Rectal smooth muscle tissue (tissue), 1 donor: ENCODE measurements around the gene ZCCHC8.

ENCODE experiments used
- H3K27ac ChIP-seq: one replicate; pipeline ENCODE4 v1.7.0; 2013; ENCODE audit warnings: low read depth, low read length, inconsistent platforms
- H3K27me3 ChIP-seq: one replicate; pipeline ENCODE4 v1.7.0; 2013; ENCODE audit warnings: low read length; ENCODE audit not compliant: control insufficient read depth, insufficient read depth
- H3K36me3 ChIP-seq: one replicate; pipeline ENCODE4 v1.7.0; 2013; ENCODE audit warnings: low read length; ENCODE audit not compliant: control insufficient read depth, insufficient read depth
- H3K4me1 ChIP-seq: one replicate; pipeline ENCODE4 v1.7.0; 2013; ENCODE audit warnings: low read length; ENCODE audit not compliant: control insufficient read depth, insufficient read depth
- H3K4me3 ChIP-seq: one replicate; pipeline ENCODE4 v1.7.0; 2013; ENCODE audit warnings: low read length
- H3K9ac ChIP-seq: one replicate; pipeline ENCODE4 v1.7.0; 2013; ENCODE audit warnings: low read length

The ZCCHC8 gene

DNA sequence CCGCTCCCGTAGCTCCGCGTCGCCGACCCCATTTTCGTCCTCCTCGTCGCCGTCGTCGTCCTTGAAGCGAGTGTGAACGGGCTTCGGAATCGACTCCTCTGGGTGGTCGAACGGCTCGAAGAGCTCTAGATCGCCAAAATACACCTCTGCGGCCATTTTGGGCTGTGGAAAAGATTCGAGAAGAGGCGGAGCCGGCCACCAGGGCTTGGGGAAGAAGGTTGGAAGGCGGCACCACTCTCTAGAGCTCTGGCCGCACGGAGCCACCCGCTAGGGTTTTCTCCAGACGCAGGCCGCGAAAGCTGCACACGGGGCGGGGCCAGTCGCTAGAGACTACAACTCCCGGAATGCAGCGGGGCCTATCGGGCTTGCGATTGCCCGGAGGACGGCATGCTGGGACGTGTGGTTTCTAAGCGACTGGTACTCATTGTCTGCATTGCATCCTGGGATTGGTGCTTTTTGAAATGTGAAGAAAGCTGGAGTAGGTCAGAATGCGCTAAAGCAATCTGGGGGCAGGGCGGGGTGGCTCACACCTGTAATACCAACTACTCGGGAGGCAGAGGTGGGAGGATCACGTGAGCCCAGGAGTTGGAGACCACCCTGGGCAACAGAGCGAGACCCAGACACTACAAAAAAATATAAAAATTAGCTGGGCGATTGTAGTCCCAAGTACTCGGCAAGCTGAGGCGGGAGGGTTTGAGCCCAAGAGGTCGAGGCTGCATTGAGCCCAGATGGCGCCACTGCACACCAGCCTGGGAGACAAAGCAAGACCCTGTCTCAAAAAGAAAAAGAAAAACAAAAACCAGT is at the start of gene ZCCHC8:
Gene ZCCHC8, minus strand, starts transcription at position 248 of the 804 bp plus-strand sequence. Its CDS starts 92 bp downstream, at position 156.
- peaks cover 9% of the 10 kb centered on the region for H3K36me3 ChIP-seq
- peak within 1 kb of the TSS; percentile 83 for H3K4me3 ChIP-seq
- H3K27ac ChIP-seq: peak within 1 kb of the TSS; percentile 99
- H3K4me1 ChIP-seq: peaks cover 7% of the 10 kb centered on the region
- no peaks in the 10 kb centered on the region for H3K27me3 ChIP-seq
- peak within 1 kb of the TSS; percentile 66 for H3K9ac ChIP-seq

DNA sequence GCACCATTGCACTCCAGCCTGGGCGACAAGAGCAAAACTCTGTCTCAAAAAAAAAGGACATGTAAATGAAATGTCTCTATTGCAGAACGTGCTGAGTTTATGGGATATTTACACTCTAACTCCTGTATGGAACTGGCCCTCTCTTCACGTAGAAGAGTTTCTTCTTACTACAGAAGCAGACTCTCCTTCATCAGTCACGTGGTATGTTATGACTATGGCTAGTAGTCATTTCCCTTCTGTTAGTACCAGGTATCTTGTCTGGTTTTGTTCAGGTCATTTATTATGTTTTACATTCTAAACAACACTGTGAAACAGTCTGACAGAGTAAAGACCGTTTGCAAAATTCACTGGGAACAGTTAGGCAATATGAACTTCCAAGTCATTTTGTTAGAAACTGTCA is 46.6 kb upstream of the ZCCHC8 start:
- Histone ChIP-seq H3K4me3 (no peak overlapping the region), H3K4me1 (no peaks in the 10 kb centered on the region), H3K36me3 (peaks cover 9% of the 10 kb centered on the region), H3K9ac (no peak overlapping the region), H3K27ac (no peak overlapping the region), H3K27me3 (no peaks in the 10 kb centered on the region)

DNA sequence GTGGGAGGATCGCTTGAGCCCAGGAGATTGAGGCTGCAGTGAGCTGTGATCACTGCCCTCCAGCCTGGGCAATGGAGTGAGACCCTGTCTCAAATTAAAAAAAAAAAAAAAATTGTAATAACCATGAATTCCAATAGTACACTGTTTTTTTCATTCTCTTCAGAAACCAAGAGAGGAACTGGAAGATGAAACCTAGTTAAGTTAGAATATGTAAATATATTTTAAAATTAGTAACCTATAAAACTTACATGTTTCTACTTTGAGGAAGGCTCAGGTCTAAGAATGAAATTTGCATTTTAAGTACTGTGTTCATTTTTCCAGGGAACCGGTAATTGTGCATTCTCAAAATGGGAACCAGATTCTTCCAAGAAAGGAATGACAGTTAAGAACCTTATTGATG is 45.1 kb upstream of the ZCCHC8 start:
- H3K27me3 ChIP-seq: no peaks in the 10 kb centered on the region
- H3K4me3 ChIP-seq: no peak overlapping the region
- no peaks in the 10 kb centered on the region for H3K4me1 ChIP-seq
- no peak overlapping the region for H3K9ac ChIP-seq
- H3K27ac ChIP-seq: no peak overlapping the region
- peaks cover 3% of the 10 kb centered on the region for H3K36me3 ChIP-seq

DNA sequence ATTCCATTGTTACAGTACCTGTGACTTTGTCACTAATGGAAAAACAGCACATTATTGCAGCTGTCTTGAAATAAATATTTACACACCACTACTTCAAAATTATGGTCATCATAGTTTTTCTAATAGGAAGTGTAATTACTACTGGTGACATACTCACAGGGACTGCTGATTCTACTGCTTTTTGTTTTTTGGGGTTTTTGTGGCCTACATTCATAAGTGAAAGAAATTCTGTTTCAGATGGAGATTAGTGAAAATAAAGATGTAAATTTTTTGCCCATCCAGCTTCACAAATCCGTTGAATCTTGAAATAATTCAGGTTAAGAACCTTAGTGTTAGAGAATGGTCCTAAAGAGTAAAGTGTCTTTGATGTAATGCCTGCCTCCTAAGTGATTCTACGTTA is 43.8 kb upstream of the ZCCHC8 start:
- no peak overlapping the region for H3K9ac ChIP-seq
- peaks cover 3% of the 10 kb centered on the region for H3K36me3 ChIP-seq
- H3K27me3 ChIP-seq: no peaks in the 10 kb centered on the region
- no peak overlapping the region for H3K27ac ChIP-seq
- no peak overlapping the region for H3K4me3 ChIP-seq
- H3K4me1 ChIP-seq: no peaks in the 10 kb centered on the region

DNA sequence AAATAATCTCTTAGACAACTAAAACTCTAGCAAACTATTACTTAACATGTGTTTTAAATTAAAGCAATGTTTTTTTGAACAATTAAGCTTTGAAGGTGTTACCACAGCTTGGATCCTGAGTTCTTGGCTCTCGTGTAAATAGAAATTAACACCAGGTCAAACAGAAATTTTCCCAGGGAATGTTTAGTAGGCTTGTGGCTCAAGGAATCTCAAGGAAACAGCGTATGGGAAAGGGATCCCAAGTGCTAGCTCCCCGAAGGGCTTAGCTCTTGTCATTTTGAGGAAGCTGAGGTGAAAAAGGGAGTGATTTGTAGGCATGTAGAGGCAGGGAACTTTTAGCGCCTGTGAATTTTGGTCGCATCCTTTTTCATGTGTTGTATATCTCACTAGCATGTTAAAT is 37.8 kb upstream of the ZCCHC8 start:
- Histone ChIP-seq H3K4me1 (no peaks in the 10 kb centered on the region), H3K36me3 (no peaks in the 10 kb centered on the region), H3K9ac (no peak overlapping the region), H3K27ac (no peak overlapping the region), H3K27me3 (no peaks in the 10 kb centered on the region), H3K4me3 (no peak overlapping the region)

DNA sequence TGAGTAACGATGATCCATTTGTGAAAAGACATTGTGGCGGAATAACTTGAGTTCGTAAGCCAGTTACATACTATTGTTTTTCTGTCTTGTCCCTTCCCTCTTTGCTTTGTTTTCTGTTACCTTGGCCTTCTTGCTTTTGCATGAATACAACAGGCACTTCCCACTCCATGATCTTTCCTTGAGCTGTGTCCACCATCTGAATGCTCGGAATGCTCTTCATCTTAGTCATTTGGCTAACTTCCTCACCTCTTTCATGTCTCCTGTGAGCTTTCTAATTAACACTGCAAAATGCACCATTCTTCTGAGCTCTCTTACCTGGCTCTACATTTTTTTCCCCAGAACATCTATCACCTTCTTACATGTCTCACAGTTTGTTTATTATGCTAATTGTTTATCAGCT is 36.3 kb upstream of the ZCCHC8 start:
- H3K9ac ChIP-seq: no peak overlapping the region
- H3K4me3 ChIP-seq: no peak overlapping the region
- no peaks in the 10 kb centered on the region for H3K27me3 ChIP-seq
- no peak overlapping the region for H3K27ac ChIP-seq
- H3K36me3 ChIP-seq: no peaks in the 10 kb centered on the region
- H3K4me1 ChIP-seq: no peaks in the 10 kb centered on the region

DNA sequence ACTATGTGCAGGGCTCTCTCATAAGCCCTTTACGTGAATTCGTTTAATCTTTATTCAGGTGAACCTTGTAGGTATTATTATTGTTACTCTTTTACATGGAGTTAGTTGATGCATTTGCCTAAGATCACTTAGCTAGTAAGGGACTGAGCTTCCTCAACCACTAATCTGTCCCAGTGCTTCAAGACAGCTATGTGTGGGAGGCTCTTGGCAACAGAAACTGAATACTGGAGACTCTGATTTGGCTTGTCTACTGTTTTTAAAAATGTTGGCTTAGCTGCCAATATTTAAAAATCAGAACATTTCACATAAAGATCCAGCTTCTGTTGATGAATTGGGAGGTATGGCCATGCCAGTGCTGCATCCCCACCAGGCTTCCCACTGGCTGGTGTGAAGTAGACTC is 33.1 kb upstream of the ZCCHC8 start:
- no peak overlapping the region for H3K27ac ChIP-seq
- H3K4me1 ChIP-seq: no peaks in the 10 kb centered on the region
- no peak overlapping the region for H3K4me3 ChIP-seq
- no peaks in the 10 kb centered on the region for H3K36me3 ChIP-seq
- H3K27me3 ChIP-seq: no peaks in the 10 kb centered on the region
- H3K9ac ChIP-seq: no peak overlapping the region

DNA sequence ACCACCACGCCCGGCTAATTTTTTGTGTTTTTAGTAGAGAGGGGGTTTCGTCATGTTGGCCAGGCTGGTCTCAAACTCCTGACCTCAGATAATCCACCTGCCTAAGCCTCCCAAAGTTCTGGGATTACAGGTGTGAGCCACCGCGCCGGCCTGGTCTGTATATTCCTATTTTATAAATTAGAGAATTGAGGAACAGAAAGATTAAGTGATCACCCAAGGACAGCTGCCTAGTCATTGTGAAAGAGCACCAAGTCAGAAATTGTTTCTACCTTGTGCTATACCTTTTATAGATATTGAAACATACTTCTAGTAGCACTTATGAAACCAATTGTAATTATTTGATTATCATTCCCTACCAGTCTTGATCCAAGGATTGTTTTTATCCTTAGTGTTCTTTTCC is 28.3 kb upstream of the ZCCHC8 start:
- Histone ChIP-seq H3K27ac (no peak overlapping the region), H3K9ac (no peak overlapping the region), H3K36me3 (no peaks in the 10 kb centered on the region), H3K4me1 (peaks cover 14% of the 10 kb centered on the region), H3K27me3 (no peaks in the 10 kb centered on the region), H3K4me3 (no peak overlapping the region)

DNA sequence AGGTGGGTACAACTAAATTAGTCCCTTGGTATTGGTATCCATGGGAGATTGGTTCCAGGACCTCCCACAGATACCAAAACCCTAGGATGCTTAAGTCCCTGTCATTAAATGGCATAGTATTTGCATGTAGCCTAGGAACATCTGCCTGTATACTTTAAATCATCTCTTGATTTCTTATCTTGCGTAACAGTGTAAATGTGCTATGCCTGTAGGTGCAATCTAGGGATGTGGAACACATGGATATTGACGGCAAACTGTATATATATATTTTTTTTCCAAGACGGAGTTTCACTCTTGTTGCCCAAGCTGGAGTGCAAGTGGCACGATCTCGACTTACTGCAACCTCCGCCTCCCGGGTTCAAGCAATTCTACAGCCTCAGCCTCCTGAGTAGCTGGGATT is 27.9 kb upstream of the ZCCHC8 start:
- peaks cover 18% of the 10 kb centered on the region for H3K4me1 ChIP-seq
- no peaks in the 10 kb centered on the region for H3K36me3 ChIP-seq
- H3K9ac ChIP-seq: no peak overlapping the region
- H3K27me3 ChIP-seq: no peaks in the 10 kb centered on the region
- H3K27ac ChIP-seq: no peak overlapping the region
- no peak overlapping the region for H3K4me3 ChIP-seq

DNA sequence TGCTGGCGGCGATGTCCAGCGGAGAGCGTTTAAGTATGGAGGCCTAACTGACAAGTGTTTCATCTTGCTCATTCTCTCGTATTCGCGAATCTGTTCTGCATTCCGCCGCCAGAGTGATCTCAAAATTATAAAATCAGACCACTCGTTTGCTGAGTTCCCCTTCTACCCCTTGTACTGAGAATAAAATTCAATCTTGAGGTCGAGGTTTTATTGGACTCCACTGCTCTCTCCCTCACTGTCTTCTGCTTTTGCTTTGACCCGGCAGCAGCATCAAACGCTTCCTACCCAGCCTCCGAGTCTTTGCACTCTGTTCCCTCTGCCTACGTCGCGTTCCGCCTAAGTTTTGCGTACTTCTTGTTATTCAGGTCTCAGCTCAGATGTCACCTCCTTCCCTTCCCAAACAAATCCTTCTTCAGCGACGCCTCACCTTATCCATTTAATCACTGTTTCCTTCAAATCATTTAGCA is 26.8 kb upstream of the ZCCHC8 start:
- Histone ChIP-seq H3K4me3 (peak overlapping the region; percentile 97), H3K36me3 (no peaks in the 10 kb centered on the region), H3K4me1 (peaks cover 24% of the 10 kb centered on the region), H3K27me3 (no peaks in the 10 kb centered on the region), H3K9ac (peak overlapping the region; percentile 38), H3K27ac (no peak overlapping the region)

DNA sequence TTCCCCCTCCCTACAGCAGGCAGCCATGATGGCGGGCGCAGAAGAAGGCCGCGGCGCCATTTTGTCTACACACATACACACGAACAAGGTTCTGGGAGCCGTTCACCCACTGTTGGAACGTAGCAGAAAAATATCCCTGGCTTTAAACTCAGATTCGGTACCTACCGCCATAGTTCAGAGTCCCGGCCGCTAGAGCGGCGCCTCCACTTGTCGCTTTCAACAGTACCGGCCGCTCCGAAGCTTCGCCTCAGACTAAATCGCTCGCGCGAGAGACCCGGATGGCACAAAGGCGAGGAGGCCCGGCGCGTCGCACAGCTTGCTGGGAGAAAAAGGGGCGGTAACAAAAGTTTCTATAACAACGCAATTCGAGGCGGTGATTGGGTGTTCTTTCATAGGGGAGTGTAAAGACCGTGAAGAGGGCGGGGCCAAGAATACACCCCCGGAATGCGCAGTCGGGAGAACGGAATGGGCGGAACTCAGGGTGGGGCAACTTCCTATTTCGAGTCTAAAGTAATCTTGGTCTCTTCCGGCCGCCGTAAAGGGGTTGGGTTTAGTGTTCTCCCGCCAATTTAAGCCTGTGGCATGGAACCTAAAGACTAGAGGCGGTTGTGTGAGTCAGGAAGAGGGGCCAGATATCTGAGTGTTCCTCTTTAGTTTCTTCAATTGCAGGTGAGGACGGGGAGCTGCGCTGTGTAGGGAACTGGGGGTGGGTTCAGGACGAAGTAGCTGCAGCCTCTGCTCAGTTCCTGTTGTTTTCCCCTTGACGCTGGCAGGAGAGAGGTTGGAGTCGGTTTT is 26.1 kb upstream of the ZCCHC8 start, which contains the start of the genes KNTC1 and RSRC2:
Gene KNTC1, plus strand, starts transcription at position 567 of the 795 bp plus-strand sequence. CDS start 2,815 bp downstream, outside the sequence.
Gene RSRC2, minus strand, starts transcription at position 254 of the 795 bp plus-strand sequence. Its CDS starts 83 bp downstream, at position 171.
- Histone ChIP-seq H3K27ac (peak within 1 kb of the TSS; percentile 99), H3K27me3 (no peaks in the 10 kb centered on the region), H3K36me3 (peaks cover 2% of the 10 kb centered on the region), H3K9ac (peak within 1 kb of the TSS; percentile 100), H3K4me1 (peaks cover 30% of the 10 kb centered on the region), H3K4me3 (peak within 1 kb of the TSS; percentile 98)

DNA sequence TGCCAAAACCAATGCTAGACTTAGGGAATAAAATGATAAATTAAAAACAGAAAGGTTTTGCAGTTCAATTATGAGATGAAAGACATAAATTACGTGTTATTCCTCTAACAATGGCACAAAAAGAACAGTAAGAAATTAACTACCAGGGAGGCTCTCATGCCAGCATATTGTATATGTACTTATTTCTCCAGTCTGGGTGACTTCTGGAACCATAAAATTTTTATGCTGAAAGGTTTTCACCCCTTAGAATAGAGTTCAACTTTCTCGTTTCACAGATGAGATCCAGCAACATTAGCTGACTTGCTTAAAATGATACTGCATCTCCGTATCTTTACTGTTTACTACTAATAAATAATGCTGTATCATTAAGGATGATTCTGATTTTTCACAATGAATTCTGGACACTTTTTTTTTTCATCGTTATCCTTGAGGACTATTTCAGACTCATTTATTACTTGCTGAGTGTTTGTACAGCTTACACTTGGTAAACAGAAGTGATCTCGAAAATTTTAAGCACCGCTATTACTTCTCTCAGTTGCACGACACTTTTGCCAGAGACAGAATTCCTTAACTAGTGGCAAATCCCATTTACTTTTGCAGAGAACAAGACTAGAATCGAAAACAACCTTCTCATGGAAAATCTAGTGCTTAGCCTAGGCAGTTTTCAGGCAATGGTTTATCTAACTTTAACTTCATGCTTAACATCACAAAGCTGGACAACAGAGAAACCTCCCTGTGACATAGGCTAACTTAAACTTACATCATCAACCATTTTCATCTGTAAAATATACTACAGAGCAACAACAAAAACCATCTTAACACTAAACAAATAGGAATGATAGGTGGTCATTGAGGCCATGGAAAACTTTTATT is 23.4 kb upstream of the ZCCHC8 start:
- Histone ChIP-seq H3K4me1 (peaks cover 32% of the 10 kb centered on the region), H3K27me3 (no peaks in the 10 kb centered on the region), H3K27ac (no peak overlapping the region), H3K36me3 (peaks cover 14% of the 10 kb centered on the region), H3K4me3 (peak overlapping the region; percentile 48), H3K9ac (no peak overlapping the region)
